ENCODE results near the gene MPRIP.

DNA sequence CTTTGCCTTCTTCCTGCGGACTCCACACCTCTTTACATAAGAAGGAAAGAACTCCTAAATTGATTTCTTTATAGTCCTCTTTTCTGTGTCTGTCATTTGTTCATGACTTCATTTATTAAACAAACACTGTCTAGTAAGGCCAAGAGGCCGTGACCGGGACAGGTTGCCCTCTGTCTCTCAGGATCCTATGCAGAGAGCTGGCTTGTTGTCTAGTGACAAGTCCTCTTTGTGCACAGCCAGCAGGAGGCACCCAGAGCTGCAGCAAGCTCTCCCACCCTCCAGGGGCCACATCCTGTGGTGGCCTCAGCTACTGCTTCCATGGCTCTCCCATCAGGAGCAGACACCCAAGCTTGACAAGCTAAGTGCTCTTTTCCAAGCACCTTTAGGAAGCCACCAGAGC is 113.3 kb downstream of the MPRIP start:
- no peak for TF ChIP-seq TAF1 (IDR thresholded peaks at IDR 0.05; ENCODE audit: low read depth, low read length)
- no peak for TF ChIP-seq POLR2AphosphoS5 (IDR thresholded peaks at IDR 0.05; ENCODE audit: low read depth, low read length)
